Measurements from ENCODE around the gene EGR2.

- TF ChIP-seq SUZ12 (IDR thresholded peaks at IDR 0.05; ENCODE audit: extremely low read depth, insufficient read depth, insufficient read length), result no peak
- no peak for TF ChIP-seq ZNF274 (IDR thresholded peaks at IDR 0.05; ENCODE audit: low read depth, low read length)
Observed at GRCh38 chr10:62830679-62831078, 14.5 kb upstream of the EGR2 start.

Data from NT2/D1 (cell line).